GM12892 (cell line): ENCODE data around the gene GPR135.

ENCODE experiments used
- POLR2A ChIP-seq: IDR thresholded peaks from 2 replicates; pipeline ENCODE4 v1.6.1; 2011; ENCODE audit warnings: low read depth, low read length, control low read depth
- POLR2AphosphoS5 ChIP-seq: IDR thresholded peaks from 2 replicates; pipeline ENCODE4 v1.6.1; 2011; ENCODE audit warnings: low read depth, low read length, control low read depth
- TAF1 ChIP-seq: IDR thresholded peaks from 2 replicates; pipeline ENCODE4 v1.6.1; 2011; ENCODE audit warnings: low read depth, mild to moderate bottlenecking, control low read depth, low read length, borderline replicate concordance

- TF ChIP-seq TAF1: no peak
- TF ChIP-seq POLR2A: no peak
- TF ChIP-seq POLR2AphosphoS5: no peak
Observed at GRCh38 chr14:59422069-59422881, 42.9 kb downstream of the GPR135 start.
